ENCODE data around the gene LCN12.

DNA sequence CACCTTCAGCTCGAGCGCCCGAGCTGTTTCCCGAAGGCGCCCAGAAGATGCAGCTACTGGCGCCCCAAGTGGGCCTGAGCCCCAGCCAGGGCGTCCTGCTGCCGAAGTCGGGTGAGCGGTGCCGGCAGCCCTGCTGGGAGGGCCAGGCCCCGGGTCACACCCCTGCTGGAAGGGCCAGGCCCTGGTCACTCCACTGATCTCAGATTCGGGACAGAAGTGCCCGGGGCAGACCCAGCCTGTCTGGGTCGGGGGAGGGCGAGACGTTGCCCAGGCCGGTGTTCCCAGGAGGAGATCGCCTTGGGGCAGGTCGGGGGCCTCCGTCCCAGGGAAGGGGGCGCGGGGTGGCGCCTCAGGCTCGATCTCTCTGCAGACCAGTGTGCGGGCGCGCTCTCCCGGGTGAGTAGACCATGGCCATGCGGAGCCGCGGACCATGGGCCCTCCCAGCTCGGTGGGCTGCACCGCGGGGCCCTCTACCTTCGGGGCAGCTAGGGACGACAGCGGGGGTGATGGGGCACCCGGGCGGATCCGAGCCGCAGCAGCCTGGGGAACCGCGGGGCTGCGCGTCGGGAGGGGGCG, 33.0 kb downstream of the LCN12 start:
- TF ChIP-seq, protein P1, sequence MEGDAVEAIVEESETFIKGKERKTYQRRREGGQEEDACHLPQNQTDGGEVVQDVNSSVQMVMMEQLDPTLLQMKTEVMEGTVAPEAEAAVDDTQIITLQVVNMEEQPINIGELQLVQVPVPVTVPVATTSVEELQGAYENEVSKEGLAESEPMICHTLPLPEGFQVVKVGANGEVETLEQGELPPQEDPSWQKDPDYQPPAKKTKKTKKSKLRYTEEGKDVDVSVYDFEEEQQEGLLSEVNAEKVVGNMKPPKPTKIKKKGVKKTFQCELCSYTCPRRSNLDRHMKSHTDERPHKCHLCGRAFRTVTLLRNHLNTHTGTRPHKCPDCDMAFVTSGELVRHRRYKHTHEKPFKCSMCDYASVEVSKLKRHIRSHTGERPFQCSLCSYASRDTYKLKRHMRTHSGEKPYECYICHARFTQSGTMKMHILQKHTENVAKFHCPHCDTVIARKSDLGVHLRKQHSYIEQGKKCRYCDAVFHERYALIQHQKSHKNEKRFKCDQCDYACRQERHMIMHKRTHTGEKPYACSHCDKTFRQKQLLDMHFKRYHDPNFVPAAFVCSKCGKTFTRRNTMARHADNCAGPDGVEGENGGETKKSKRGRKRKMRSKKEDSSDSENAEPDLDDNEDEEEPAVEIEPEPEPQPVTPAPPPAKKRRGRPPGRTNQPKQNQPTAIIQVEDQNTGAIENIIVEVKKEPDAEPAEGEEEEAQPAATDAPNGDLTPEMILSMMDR (IDR thresholded peaks at IDR 0.05; ENCODE audit: low read depth, low read length, poor library complexity, severe bottlenecking): no peak
- TF ChIP-seq EZH2phosphoT487 (IDR thresholded peaks at IDR 0.05; ENCODE audit: borderline replicate concordance, low read length): no peak

All from DOHH2 (cell line).